Activated CD4-positive, alpha-beta T cell treated with anti-CD3 and anti-CD28 coated beads, Interleukin-2, amount 50 U/mL, for 4 hours (primary cell): Measurements from ENCODE around the gene RMI1.
A peak's percentile ranks its signal among the peaks of the same experiment; 100 is the strongest.
"Not testable (repeated sequence)": the region's sequence is repeated elsewhere in the genome, so short reads cannot be mapped to it uniquely, and the experiment has no call there.

ENCODE experiments used
- DNase-seq, 2 experiments: peaks; one replicate each; pipeline ENCODE4 v3.0.0-alpha.2; 2020

The RMI1 gene

GRCh38 chr9:83980395-83981125 is at the start of gene RMI1:
Gene RMI1 (plus strand): TSS chr9:83980805. CDS start chr9:84000987, 20,182 bp downstream.
- peak; percentile 100 for DNase-seq

- no peak for DNase-seq
Measured at GRCh38 chr9:83930881-83931280, 49.7 kb upstream of the RMI1 start.

- no peak for DNase-seq
Measured at GRCh38 chr9:83932011-83932410, 48.6 kb upstream of the RMI1 start.

- DNase-seq: no peak
Measured at GRCh38 chr9:83932851-83933250, 47.8 kb upstream of the RMI1 start.

GRCh38 chr9:83933790-83934189 is 46.8 kb upstream of the RMI1 start:
- no peak for DNase-seq

- DNase-seq: no peak
Measured at GRCh38 chr9:83934569-83935275, 45.9 kb upstream of the RMI1 start.

GRCh38 chr9:83935276-83935935 is 45.2 kb upstream of the RMI1 start:
- no peak for DNase-seq

- no peak for DNase-seq
Measured at GRCh38 chr9:83936523-83936922, 44.1 kb upstream of the RMI1 start.

- DNase-seq: no peak
Measured at GRCh38 chr9:83937861-83938455, 42.6 kb upstream of the RMI1 start.

- no peak for DNase-seq
Measured at GRCh38 chr9:83940590-83941303, 39.9 kb upstream of the RMI1 start.

- DNase-seq: not testable (repeated sequence)
Measured at GRCh38 chr9:83948096-83948495, 32.5 kb upstream of the RMI1 start.

GRCh38 chr9:83956086-83956435 is 24.5 kb upstream of the RMI1 start:
- DNase-seq: no peak

- peak; percentile 17 to 21 for DNase-seq
Measured at GRCh38 chr9:83956436-83957247, 24.0 kb upstream of the RMI1 start.

GRCh38 chr9:83957248-83957513 is 23.4 kb upstream of the RMI1 start:
- DNase-seq: no peak

GRCh38 chr9:83959061-83959460 is 21.5 kb upstream of the RMI1 start:
- DNase-seq: no peak

- no peak for DNase-seq
Measured at GRCh38 chr9:83960991-83961390, 19.6 kb upstream of the RMI1 start.

GRCh38 chr9:83962165-83962564 is 18.4 kb upstream of the RMI1 start:
- DNase-seq: no peak

GRCh38 chr9:83964973-83965349 is 15.6 kb upstream of the RMI1 start:
- no peak for DNase-seq

- no peak for DNase-seq
Measured at GRCh38 chr9:83965350-83966208, 15.0 kb upstream of the RMI1 start.

GRCh38 chr9:83966209-83966582 is 14.4 kb upstream of the RMI1 start:
- DNase-seq: no peak

- DNase-seq: no peak
Measured at GRCh38 chr9:83967073-83967472, 13.5 kb upstream of the RMI1 start.
